Ascending aorta (tissue), 2 donors: ENCODE data around the gene PHAX. TPM values are rescaled to one million over a fixed set of nuclear protein-coding genes. Genes with fewer than 3 reads are reported as not detected.
"Not testable (repeated sequence)": the region's sequence is repeated elsewhere in the genome, so short reads cannot be mapped to it uniquely, and the experiment has no call there.

ENCODE experiments used
- DNase-seq, 2 donors: peaks; one replicate each; pipeline ENCODE4 v3.0.0-alpha.2; 2019; ENCODE audit warnings: low spot score in 2 of 2
- H3K27ac ChIP-seq, 2 donors: fragments of 200-600 bp; sonication (generic); one replicate each; pipeline ENCODE4 v1.5.1; 2016 to 2017; ENCODE audit warnings: mild to moderate bottlenecking in 1 of 2
- H3K27me3 ChIP-seq: fragments of 200-600 bp; sonication (generic); one replicate; pipeline ENCODE4 v1.5.1; 2017
- H3K36me3 ChIP-seq, 2 donors: fragments of 200-600 bp; sonication (generic); one replicate each; pipeline ENCODE4 v1.5.1; 2016
- H3K4me1 ChIP-seq, 2 donors: fragments of 200-600 bp; sonication (generic); one replicate each; pipeline ENCODE4 v1.5.1; 2016 to 2017; ENCODE audit warnings: mild to moderate bottlenecking in 1 of 2
- H3K4me3 ChIP-seq, 2 donors: fragments of 200-600 bp; sonication (generic); one replicate each; pipeline ENCODE4 v1.5.1; 2016 to 2017; ENCODE audit warnings: mild to moderate bottlenecking in 1 of 2
- H3K9me3 ChIP-seq, 2 donors: fragments of 200-600 bp; sonication (generic); one replicate each; pipeline ENCODE4 v1.5.1; 2016
- intact Hi-C: fragments of 100-400 bp; cut with DNase I; formaldehyde crosslinking; loops from one replicate; pipeline ENCODE4 v1.15.1; 2023
- total RNA-seq: library from RNA; depleted of rRNA; stranded (reverse); fragments of >200 nt; gene quantifications from one replicate; pipeline ENCODE4 v1.1.0, GENCODE V29; 2016
- TF ChIP-seq, protein P1 (sequence below), 3 experiments: fragments of 200-600 bp in 2 of 3; fragments of 450-650 bp in 1 of 3; sonication (generic) in 2 of 3; IDR thresholded peaks; one replicate each; pipeline ENCODE4 v1.5.1; 2016 to 2019; ENCODE audit warnings: antibody characterized with exemption in 3 of 3, mild to moderate bottlenecking in 1 of 3, moderate library complexity in 1 of 3

PHAX gene, protein sequence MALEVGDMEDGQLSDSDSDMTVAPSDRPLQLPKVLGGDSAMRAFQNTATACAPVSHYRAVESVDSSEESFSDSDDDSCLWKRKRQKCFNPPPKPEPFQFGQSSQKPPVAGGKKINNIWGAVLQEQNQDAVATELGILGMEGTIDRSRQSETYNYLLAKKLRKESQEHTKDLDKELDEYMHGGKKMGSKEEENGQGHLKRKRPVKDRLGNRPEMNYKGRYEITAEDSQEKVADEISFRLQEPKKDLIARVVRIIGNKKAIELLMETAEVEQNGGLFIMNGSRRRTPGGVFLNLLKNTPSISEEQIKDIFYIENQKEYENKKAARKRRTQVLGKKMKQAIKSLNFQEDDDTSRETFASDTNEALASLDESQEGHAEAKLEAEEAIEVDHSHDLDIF
- 19.3 TPM for total RNA-seq

DNA sequence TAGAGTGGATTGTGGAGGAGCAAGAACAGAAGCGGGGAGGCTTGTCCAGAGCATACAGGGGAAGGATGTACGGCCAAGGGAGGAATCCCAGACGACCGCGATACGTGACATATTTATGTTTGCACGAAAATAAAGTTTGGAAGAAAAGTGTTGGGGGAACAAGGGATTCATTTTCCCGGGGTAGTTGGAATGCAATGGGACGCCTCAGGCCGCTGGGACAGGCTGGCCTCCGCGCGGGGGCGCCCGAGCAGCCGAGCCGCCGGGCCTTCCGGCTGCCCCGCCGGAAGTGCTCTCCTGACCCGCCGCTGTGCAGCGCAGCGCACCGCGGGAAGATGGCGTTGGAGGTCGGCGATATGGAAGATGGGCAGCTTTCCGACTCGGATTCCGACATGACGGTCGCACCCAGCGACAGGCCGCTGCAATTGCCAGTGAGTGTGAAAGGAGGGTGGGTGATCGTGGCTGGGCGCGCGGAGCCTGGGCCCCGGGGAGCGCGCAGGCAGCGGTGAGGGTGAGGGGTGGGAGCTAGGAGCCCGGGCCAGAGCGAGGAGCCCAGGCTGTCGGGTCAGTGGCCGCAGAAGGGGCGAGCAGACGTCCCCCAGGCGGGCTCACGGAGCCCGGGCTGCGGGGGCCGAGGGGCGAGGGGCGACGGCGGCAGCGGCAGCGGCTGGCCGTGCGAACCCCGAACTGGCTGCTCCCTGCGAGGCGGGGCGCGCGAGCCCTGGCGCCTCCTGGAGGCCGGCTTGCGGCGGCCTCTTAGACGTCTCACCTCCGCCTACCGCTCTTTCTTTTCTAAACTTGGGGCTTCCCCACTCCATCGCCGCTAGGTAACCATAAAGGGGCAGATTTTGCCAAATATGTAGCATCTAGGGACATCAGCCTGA, at the start of gene PHAX:
Gene PHAX, plus strand, starts transcription at position 317 of the 881 bp plus-strand sequence. Its CDS starts 16 bp downstream, at position 333.
- no peaks in the 10 kb centered on the region for H3K27me3 ChIP-seq
- H3K4me1 ChIP-seq = peaks cover 0 to 12% of the 10 kb centered on the region in 2 donors
- peak within 1 kb of the TSS; percentile 76 to 87 for H3K4me3 ChIP-seq
- peaks cover 17 to 20% of the 10 kb centered on the region in 2 donors for H3K36me3 ChIP-seq
- peak; percentile 18 to 85 for DNase-seq
- H3K9me3 ChIP-seq = no peaks in the 10 kb centered on the region
- intact Hi-C loops = loop anchor here (2.0 to 5.0 kb wide), 2 partner anchors 64 to 262 kb away; no protein-coding TSS in a partner anchor
- TF ChIP-seq, protein P1, sequence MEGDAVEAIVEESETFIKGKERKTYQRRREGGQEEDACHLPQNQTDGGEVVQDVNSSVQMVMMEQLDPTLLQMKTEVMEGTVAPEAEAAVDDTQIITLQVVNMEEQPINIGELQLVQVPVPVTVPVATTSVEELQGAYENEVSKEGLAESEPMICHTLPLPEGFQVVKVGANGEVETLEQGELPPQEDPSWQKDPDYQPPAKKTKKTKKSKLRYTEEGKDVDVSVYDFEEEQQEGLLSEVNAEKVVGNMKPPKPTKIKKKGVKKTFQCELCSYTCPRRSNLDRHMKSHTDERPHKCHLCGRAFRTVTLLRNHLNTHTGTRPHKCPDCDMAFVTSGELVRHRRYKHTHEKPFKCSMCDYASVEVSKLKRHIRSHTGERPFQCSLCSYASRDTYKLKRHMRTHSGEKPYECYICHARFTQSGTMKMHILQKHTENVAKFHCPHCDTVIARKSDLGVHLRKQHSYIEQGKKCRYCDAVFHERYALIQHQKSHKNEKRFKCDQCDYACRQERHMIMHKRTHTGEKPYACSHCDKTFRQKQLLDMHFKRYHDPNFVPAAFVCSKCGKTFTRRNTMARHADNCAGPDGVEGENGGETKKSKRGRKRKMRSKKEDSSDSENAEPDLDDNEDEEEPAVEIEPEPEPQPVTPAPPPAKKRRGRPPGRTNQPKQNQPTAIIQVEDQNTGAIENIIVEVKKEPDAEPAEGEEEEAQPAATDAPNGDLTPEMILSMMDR (IDR thresholded peaks at IDR 0.05) = peak; percentile 46 to 82 (median 74)
- H3K27ac ChIP-seq = peak within 1 kb of the TSS; percentile 75 to 80

DNA sequence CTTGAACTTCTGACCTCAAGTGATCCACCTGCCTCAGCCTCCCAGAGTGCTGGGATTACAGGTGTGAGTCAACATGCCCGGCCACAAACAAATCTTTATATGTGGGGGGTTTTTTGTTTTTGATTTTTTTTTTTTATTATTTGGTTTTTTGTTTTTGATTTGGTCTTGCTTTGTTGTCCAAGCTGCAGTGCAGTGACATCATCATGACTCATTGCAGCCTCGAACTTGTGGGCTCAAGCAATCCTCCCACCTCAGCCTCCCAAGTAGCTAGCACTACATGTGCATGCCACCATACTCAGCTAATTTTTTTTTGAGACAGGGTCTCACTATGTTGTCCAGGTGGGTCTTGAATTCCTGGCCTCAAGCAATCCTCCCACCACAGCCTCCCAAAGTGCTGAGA, 48.1 kb upstream of the PHAX start:
- Histone ChIP-seq H3K27me3 (no peaks in the 10 kb centered on the region), H3K4me1 (no peaks in the 10 kb centered on the region), H3K4me3 (no peak overlapping the region), H3K27ac (no peak overlapping the region), H3K9me3 (no peaks in the 10 kb centered on the region), H3K36me3 (peaks cover 60 to 83% of the 10 kb centered on the region in 2 donors)
- TF ChIP-seq, protein P1 (IDR thresholded peaks at IDR 0.05) = no peak
- intact Hi-C loops = no loop called here
- no peak for DNase-seq

DNA sequence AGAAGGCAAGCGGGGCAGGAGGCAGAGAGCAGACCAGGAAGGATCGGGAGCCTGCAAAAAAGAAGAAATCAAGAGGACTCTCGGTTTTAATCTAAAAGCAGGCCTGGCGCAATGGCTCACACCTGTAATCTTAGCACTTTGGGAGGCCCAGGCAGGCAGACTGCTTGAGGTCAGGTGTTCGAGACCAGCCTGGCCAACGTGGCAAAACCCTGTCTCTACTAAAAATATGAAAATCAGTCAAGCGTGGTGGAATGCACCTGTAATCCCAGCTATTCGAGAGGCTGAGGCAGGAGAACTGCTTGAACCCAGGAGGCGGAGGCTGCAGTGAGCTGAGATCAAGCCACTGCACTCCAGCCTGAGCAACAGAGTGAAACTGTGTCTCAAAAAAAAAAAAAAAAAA, 45.6 kb upstream of the PHAX start:
- intact Hi-C loops = not testable (repeated sequence)
- peaks cover 59 to 84% of the 10 kb centered on the region in 2 donors for H3K36me3 ChIP-seq

DNA sequence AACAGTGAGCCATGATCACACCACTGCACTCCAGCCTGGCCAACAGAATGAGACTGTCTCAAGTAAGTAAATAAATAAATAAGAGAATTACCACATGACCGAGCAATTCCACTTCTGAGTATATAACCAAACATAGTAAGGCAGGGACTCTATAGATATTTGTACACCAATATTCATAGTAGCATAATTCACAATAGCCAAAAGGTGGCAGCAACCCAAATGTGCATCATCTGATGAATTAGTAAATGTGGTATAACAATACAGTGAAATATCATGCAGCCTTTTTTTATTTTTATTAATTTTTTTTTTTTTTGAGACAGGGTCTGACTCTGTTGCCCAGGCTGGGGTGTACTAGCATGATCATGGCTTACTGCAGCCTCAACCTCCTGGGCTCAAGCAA, 38.8 kb upstream of the PHAX start:
- Histone ChIP-seq H3K4me1 (no peaks in the 10 kb centered on the region), H3K4me3 (no peak overlapping the region), H3K27me3 (no peaks in the 10 kb centered on the region), H3K9me3 (no peaks in the 10 kb centered on the region), H3K36me3 (peaks cover 17 to 60% of the 10 kb centered on the region in 2 donors), H3K27ac (no peak overlapping the region)
- no peak for DNase-seq
- intact Hi-C loops = no loop called here
- TF ChIP-seq, protein P1 (IDR thresholded peaks at IDR 0.05) = no peak

More for the DNA sequence above, 45.6 kb upstream of the PHAX start:
- not testable (repeated sequence) for H3K9me3 ChIP-seq, H3K4me3 ChIP-seq, H3K27ac ChIP-seq, H3K27me3 ChIP-seq, DNase-seq, H3K4me1 ChIP-seq

DNA sequence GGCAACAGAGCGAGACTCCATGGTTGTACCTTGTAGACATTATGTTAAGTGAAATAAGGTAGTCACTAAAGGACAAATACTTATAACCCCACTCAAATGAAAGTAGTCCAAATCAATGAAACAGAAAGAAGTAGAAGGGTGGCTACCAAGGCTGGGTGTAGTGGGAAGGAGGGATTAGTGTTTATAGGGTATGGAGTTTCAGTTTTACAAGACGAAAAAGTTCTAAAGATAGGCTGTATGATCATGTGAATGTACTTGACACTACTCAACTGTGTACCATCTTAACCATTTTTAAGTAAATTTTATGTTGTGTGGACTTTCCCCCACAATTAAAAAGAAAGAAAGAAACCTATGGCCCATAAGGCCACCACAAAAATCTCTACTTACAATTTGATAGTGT, 37.9 kb upstream of the PHAX start:
- Histone ChIP-seq H3K4me3 (no peak overlapping the region), H3K27me3 (no peaks in the 10 kb centered on the region), H3K4me1 (no peaks in the 10 kb centered on the region), H3K9me3 (no peaks in the 10 kb centered on the region), H3K36me3 (peaks cover 18 to 56% of the 10 kb centered on the region in 2 donors), H3K27ac (no peak overlapping the region)
- TF ChIP-seq, protein P1 (IDR thresholded peaks at IDR 0.05) = no peak
- no peak for DNase-seq
- intact Hi-C loops = no loop called here
